Breast epithelium (tissue), 4 donors: Measurements from ENCODE around the gene VCP. TPM values are rescaled to one million over a fixed set of nuclear protein-coding genes. Genes with fewer than 3 reads are reported as not detected.
A peak's percentile ranks its signal among the peaks of the same experiment; 100 is the strongest.

Experiments used
- DNase-seq, 2 donors: peaks; one replicate each; pipeline ENCODE4 v3.0.0-alpha.2; 2019; ENCODE audit warnings: low spot score in 2 of 2
- H3K27ac ChIP-seq, 2 donors: fragments of 200-600 bp; sonication (generic) in 1 of 2; one replicate each; pipeline ENCODE4 v1.5.1; 2016 to 2019; ENCODE audit warnings: mild to moderate bottlenecking in 1 of 2
- H3K27me3 ChIP-seq, 2 donors: fragments of 200-600 bp; sonication (generic) in 1 of 2; one replicate each; pipeline versions ENCODE4 v1.5.1 to v1.6.0; 2017 to 2019; ENCODE audit warnings: control low read depth in 1 of 2, mild to moderate bottlenecking in 1 of 2
- H3K36me3 ChIP-seq: fragments of 200-600 bp; one replicate; pipeline ENCODE4 v1.5.1; 2019
- H3K4me1 ChIP-seq, 2 donors: fragments of 200-600 bp; sonication (generic); one replicate each; pipeline ENCODE4 v1.5.1; 2016 to 2019; ENCODE audit warnings: control low read depth in 1 of 2
- H3K4me3 ChIP-seq, 3 donors: fragments of 200-600 bp; sonication (generic); 1 replicate in 2 of 3; 2 replicates in 1 of 3; pipeline ENCODE4 v1.5.1; 2016 to 2019; ENCODE audit warnings: mild to moderate bottlenecking in 3 of 3, moderate library complexity in 2 of 3
- H3K9me3 ChIP-seq, 2 donors: fragments of 200-600 bp; sonication (generic) in 1 of 2; one replicate each; pipeline ENCODE4 v1.5.1; 2016 to 2019; ENCODE audit warnings: control low read depth in 1 of 2
- CTCF ChIP-seq, 3 donors: fragments of 450-650 bp; IDR thresholded peaks; one replicate each; pipeline ENCODE4 v1.5.1; 2016 to 2017; ENCODE audit warnings: antibody characterized with exemption in 3 of 3, mild to moderate bottlenecking in 3 of 3, moderate library complexity in 3 of 3
- POLR2A ChIP-seq: fragments of 450-650 bp; IDR thresholded peaks from one replicate; pipeline ENCODE4 v1.6.1; 2016; ENCODE audit warnings: antibody characterized with exemption, mild to moderate bottlenecking, moderate library complexity
- POLR2AphosphoS5 ChIP-seq, 3 donors: sonication (generic); formaldehyde crosslinking; IDR thresholded peaks; one replicate each; pipeline ENCODE4 v1.6.1; 2017; ENCODE audit warnings: antibody characterized with exemption in 3 of 3
- intact Hi-C: fragments of 100-400 bp; cut with DNase I; formaldehyde crosslinking; loops from one replicate; pipeline ENCODE4 v1.15.1; 2023; ENCODE audit warnings: low total_unique reads
- total RNA-seq, 3 donors: library from RNA; depleted of rRNA; stranded (reverse); fragments of >200 nt; gene quantifications; one replicate each; pipeline ENCODE4 v1.1.0, GENCODE V29; 2016

VCP gene
- total RNA-seq, 3 donors from 2014 or later = 150 to 173 (median 168) TPM

GRCh38 chr9:35078066-35078465, 5.6 kb upstream of the VCP start:
- peaks cover 0 to 10% of the 10 kb centered on the region in 2 donors for H3K4me1 ChIP-seq
- DNase-seq = no peak
- H3K36me3 ChIP-seq = no peaks in the 10 kb centered on the region
- no peaks in the 10 kb centered on the region for H3K27me3 ChIP-seq
- intact Hi-C loops = no loop called here
- TF ChIP-seq POLR2A = no peak
- no peak overlapping the region for H3K4me3 ChIP-seq
- no peak overlapping the region for H3K27ac ChIP-seq
- no peaks in the 10 kb centered on the region for H3K9me3 ChIP-seq

- Histone ChIP-seq H3K4me3 (no peak overlapping the region), H3K9me3 (no peaks in the 10 kb centered on the region), H3K36me3 (no peaks in the 10 kb centered on the region), H3K4me1 (peaks cover 0 to 10% of the 10 kb centered on the region in 2 donors), H3K27ac (no peak overlapping the region), H3K27me3 (no peaks in the 10 kb centered on the region)
- intact Hi-C loops = no loop called here
- peak in 1 of 2 donors; percentile 1 for DNase-seq
- TF ChIP-seq POLR2A (no peak), POLR2AphosphoS5 (IDR thresholded peaks at IDR 0.05) (no peak), CTCF (IDR thresholded peaks at IDR 0.05) (no peak)
Measured at GRCh38 chr9:35076848-35077247, 4.4 kb upstream of the VCP start.

GRCh38 chr9:35075358-35075757, 2.9 kb upstream of the VCP start:
- TF ChIP-seq POLR2A (no peak), POLR2AphosphoS5 (IDR thresholded peaks at IDR 0.05) (no peak), CTCF (IDR thresholded peaks at IDR 0.05) (no peak)
- peaks cover 3 to 16% of the 10 kb centered on the region in 2 donors for H3K4me1 ChIP-seq
- H3K27me3 ChIP-seq = no peaks in the 10 kb centered on the region
- H3K36me3 ChIP-seq = no peaks in the 10 kb centered on the region
- intact Hi-C loops = no loop called here
- H3K4me3 ChIP-seq = no peak overlapping the region
- H3K27ac ChIP-seq = no peak overlapping the region
- peak in 1 of 2 donors; percentile 5 for DNase-seq
- H3K9me3 ChIP-seq = no peaks in the 10 kb centered on the region

GRCh38 chr9:35074791-35075190, 2.4 kb upstream of the VCP start:
- no peaks in the 10 kb centered on the region for H3K36me3 ChIP-seq
- H3K9me3 ChIP-seq = no peaks in the 10 kb centered on the region
- no peak for TF ChIP-seq CTCF (IDR thresholded peaks at IDR 0.05)
- no peak for TF ChIP-seq POLR2A
- TF ChIP-seq POLR2AphosphoS5 (IDR thresholded peaks at IDR 0.05) = no peak
- peaks cover 8 to 21% of the 10 kb centered on the region in 2 donors for H3K4me1 ChIP-seq
- DNase-seq = peak in 1 of 2 donors; percentile 35
- intact Hi-C loops = no loop called here
- no peak overlapping the region for H3K4me3 ChIP-seq
- H3K27me3 ChIP-seq = no peaks in the 10 kb centered on the region
- no peak overlapping the region for H3K27ac ChIP-seq

GRCh38 chr9:35074141-35074540, 1.7 kb upstream of the VCP start:
- intact Hi-C loops = no loop called here
- Histone ChIP-seq H3K9me3 (no peaks in the 10 kb centered on the region), H3K4me1 (peaks cover 8 to 21% of the 10 kb centered on the region in 2 donors), H3K36me3 (no peaks in the 10 kb centered on the region), H3K4me3 (no peak overlapping the region), H3K27ac (no peak overlapping the region), H3K27me3 (no peaks in the 10 kb centered on the region)
- peak in 1 of 2 donors; percentile 17 for DNase-seq
- TF ChIP-seq POLR2A = no peak
- no peak for TF ChIP-seq CTCF (IDR thresholded peaks at IDR 0.05)
- no peak for TF ChIP-seq POLR2AphosphoS5 (IDR thresholded peaks at IDR 0.05)

GRCh38 chr9:35073279-35073612, 821 bp upstream of the VCP start:
- DNase-seq = no peak

More at GRCh38 chr9:35073279-35073612, 821 bp upstream of the VCP start:
- Histone ChIP-seq H3K27ac (peak overlapping the region in 1 of 2 donors; percentile 100), H3K4me3 (peak overlapping the region in 2 of 3 donors; percentile 97 to 98), H3K27me3 (no peaks in the 10 kb centered on the region), H3K4me1 (peaks cover 8 to 12% of the 10 kb centered on the region in 2 donors), H3K9me3 (no peaks in the 10 kb centered on the region), H3K36me3 (no peaks in the 10 kb centered on the region)
- intact Hi-C loops = no loop called here
- TF ChIP-seq POLR2A (no peak), CTCF (IDR thresholded peaks at IDR 0.05) (no peak), POLR2AphosphoS5 (IDR thresholded peaks at IDR 0.05) (no peak)
